Stomach smooth muscle (tissue), 2 donors: ENCODE data around the gene YJU2.

ENCODE experiments used
- H3K27ac ChIP-seq: one replicate; pipeline ENCODE4 v1.7.0; 2013; ENCODE audit warnings: mild to moderate bottlenecking, low read length, inconsistent platforms
- H3K27me3 ChIP-seq, 2 donors: one replicate each; pipeline ENCODE4 v1.7.0; 2013; ENCODE audit warnings: low read length in 2 of 2; ENCODE audit not compliant: insufficient read depth in 2 of 2, control insufficient read depth in 1 of 2
- H3K36me3 ChIP-seq, 2 donors: one replicate each; pipeline ENCODE4 v1.7.0; 2013; ENCODE audit warnings: low read length in 2 of 2; ENCODE audit not compliant: control insufficient read depth in 2 of 2, insufficient read depth in 2 of 2
- H3K4me1 ChIP-seq: one replicate; pipeline ENCODE4 v1.7.0; 2013; ENCODE audit warnings: low read length; ENCODE audit not compliant: control insufficient read depth, insufficient read depth
- H3K4me3 ChIP-seq, 2 donors: one replicate each; pipeline ENCODE4 v1.7.0; 2013; ENCODE audit warnings: low read length in 2 of 2
- H3K9ac ChIP-seq, 2 donors: one replicate each; pipeline ENCODE4 v1.7.0; 2013; ENCODE audit warnings: low read length in 2 of 2, mild to moderate bottlenecking in 1 of 2
- H3K9me3 ChIP-seq, 2 donors: one replicate each; pipeline ENCODE4 v1.7.0; 2013; ENCODE audit warnings: low read length in 2 of 2; ENCODE audit not compliant: control insufficient read depth in 2 of 2
- donor health status: healthy.
- donor health status: Pancreatic carcinoma.

Gene YJU2

DNA sequence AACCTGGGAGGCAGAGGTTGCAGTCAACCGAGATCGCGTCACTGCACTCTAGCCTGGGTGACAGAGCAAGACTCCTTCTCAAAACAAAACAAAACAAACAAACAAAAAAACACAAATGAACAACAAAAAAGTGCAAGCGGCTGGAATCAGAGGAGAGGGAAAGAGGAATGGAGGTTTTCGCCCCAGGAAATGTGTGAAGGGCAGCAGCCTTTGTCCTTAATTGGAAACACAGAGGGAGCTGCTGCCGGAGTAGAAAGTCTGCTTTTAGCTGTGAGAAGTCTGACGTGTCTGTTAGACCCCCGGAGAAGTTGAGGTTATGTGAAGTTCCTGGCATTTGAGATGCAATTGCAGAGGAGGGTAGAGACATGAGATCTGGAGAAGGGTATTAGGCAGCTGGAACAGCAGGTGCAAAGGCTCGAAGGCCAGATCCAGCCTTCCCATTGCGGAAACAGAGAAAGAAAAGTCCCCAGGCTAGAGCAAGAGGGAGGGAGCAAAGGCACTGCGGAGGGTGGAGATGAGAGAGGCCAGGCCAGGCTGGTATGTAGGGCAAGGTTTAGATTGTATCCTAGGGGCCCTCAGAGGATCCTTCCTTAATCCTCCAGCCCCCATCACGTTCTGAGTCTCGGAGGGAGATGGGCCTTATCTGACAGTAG lies 54.8 kb downstream of the YJU2 start:
- peaks cover 15% of the 10 kb centered on the region in 2 donors for H3K27me3 ChIP-seq
- no peaks in the 10 kb centered on the region for H3K36me3 ChIP-seq
- H3K4me3 ChIP-seq = no peak overlapping the region
- no peaks in the 10 kb centered on the region for H3K4me1 ChIP-seq
- no peaks in the 10 kb centered on the region for H3K9me3 ChIP-seq
- H3K9ac ChIP-seq = no peak overlapping the region
- H3K27ac ChIP-seq = no peak overlapping the region

DNA sequence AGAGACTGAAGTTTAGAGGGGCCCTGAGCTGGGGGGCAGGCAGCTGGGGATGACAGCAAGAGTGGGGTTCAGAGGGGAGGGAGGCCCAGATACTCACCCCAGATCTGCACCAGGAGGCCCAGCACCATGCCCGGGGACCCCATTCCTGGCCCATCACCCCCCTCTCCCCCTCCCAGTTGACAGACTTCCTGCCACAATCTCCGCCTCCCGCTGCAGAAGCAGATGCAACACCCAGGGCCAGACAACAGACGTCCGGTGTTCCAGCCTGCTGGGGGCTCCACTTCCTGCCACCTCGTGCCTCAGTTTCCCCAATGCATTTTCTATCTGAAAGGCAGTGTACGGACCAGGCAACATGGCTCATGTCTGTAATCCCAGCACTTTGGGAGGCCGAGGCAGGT lies 55.4 kb downstream of the YJU2 start, which contains the start of gene TMIGD2:
TMIGD2 (minus strand) TSS at position 147 of the 398 bp plus-strand sequence; CDS start at position 143, 4 bp downstream.
- Histone ChIP-seq H3K9me3 (no peaks in the 10 kb centered on the region), H3K36me3 (no peaks in the 10 kb centered on the region), H3K9ac (no peak within 1 kb of the TSS), H3K4me3 (no peak within 1 kb of the TSS), H3K27me3 (peaks cover 14 to 15% of the 10 kb centered on the region in 2 donors), H3K27ac (no peak within 1 kb of the TSS), H3K4me1 (no peaks in the 10 kb centered on the region)

DNA sequence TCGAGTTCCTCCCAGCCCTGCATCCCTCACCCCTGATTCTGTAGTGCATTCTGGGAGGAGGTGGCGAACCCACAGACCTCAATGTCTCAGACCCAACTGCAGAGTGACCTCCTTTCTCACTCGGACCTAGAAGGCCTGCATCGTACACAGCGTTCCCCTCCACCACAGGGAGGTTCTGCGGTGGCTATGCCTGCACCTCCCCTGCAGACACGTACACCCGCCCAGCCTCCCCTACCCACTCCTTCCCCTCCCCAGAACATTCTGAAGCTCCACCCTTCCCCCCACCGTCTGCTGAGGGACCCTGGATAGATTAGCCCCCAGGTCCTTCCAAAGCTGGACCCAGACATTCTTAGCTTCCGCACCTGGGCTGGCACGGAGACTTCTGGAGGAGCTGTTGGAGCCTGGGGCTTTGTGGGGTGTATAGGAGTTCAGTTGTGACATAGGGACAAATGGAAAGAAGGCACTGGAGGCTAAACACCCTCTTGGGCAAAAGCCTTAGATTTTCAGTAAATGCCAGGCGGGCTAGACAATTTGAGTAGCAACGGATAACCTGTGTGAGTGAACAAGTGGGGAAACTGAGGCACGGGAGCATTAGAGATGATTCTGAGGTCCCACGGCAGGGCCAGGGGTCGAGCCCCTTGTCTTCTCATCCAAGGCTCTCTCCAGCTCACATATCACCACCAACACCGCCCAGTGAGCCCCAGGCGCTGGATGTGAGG lies 57.1 kb downstream of the YJU2 start:
- no peak overlapping the region for H3K27ac ChIP-seq
- H3K36me3 ChIP-seq = no peaks in the 10 kb centered on the region
- peaks cover 14 to 15% of the 10 kb centered on the region in 2 donors for H3K27me3 ChIP-seq
- H3K4me3 ChIP-seq = no peak overlapping the region
- H3K4me1 ChIP-seq = no peaks in the 10 kb centered on the region
- no peaks in the 10 kb centered on the region for H3K9me3 ChIP-seq
- H3K9ac ChIP-seq = no peak overlapping the region

DNA sequence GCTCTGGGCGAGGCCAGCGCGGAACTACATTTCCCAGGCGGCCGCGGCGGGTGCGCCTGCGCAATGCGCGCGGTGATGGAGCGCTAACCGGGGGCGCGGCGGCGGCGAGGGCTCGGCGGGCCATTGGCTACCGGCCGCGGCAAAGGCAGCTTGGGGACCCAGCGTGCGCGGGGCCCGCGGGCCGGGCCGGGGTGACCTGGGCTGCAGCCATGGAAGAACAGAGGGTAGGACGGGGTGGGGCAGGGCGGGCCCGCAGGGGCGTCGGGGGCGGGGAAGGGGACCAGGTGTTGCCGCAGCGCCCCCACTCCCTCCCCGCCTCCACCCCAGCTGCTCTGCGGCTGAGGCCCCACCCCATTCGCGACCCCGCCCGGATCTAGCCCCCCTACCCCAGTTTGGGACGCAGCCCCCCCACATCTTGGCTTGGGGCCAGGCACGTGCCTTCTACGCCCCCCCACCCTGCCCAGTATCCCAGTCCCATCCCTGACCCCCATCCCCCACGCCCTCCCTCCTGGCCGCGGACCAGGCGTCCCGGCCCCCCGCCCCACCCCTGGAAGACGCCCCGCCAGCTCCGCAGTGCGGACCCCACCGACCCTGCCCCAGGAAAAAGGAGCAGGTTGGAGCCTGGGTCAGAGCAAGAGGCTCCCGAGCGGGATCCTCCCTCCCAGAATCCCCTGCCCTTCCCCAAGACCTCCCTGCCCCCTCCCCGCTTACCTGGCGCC lies 57.8 kb downstream of the YJU2 start, which contains the start of gene FSD1:
FSD1 (plus strand) TSS at position 61 of the 719 bp plus-strand sequence; CDS start at position 210, 149 bp downstream.
- Histone ChIP-seq H3K9ac (no peak within 1 kb of the TSS), H3K36me3 (no peaks in the 10 kb centered on the region), H3K4me3 (no peak within 1 kb of the TSS), H3K27ac (no peak within 1 kb of the TSS), H3K27me3 (peaks cover 14 to 15% of the 10 kb centered on the region in 2 donors), H3K4me1 (no peaks in the 10 kb centered on the region), H3K9me3 (no peaks in the 10 kb centered on the region)

DNA sequence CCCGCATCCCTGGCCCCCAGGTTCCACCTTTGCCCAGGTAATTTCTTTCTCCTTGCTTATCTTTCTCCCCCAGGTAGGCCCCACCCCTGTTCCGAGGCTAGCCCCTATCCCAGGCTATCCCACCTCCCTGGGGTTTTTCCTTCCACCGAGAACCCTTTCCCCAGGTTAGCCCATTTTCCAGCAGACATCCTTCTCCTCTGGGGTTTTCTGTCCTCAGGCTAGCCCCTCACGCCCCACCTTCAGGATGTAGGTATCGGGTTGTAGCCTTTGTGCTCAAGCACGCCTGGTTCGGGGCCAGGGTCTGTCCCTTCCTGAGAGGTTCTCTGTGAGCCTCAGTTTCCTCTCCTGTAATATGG lies 58.4 kb downstream of the YJU2 start:
- H3K27ac ChIP-seq = no peak overlapping the region
- peaks cover 14 to 15% of the 10 kb centered on the region in 2 donors for H3K27me3 ChIP-seq
- no peaks in the 10 kb centered on the region for H3K36me3 ChIP-seq
- H3K9ac ChIP-seq = no peak overlapping the region
- H3K4me3 ChIP-seq = no peak overlapping the region
- H3K4me1 ChIP-seq = no peaks in the 10 kb centered on the region
- no peaks in the 10 kb centered on the region for H3K9me3 ChIP-seq

DNA sequence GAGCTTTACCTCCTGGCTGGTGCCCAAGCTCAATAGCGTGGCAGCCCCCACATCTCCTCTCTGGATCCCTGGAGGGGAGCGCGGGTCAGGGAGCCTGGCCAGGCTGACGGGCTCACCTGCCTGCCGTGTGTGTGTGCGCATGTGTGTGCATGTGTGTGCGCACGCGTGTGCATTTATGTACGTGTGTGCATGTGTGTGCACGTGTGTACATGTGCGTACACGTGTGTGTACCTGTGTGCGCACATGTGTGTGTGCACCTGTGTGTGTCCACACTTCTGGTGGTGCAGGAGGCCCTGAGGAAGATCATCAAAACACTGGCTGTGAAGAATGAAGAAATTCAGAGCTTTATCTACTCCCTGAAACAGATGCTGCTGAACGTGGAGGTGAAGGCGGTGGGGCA lies 58.8 kb downstream of the YJU2 start:
- Histone ChIP-seq H3K9ac (no peak overlapping the region), H3K9me3 (no peaks in the 10 kb centered on the region), H3K36me3 (no peaks in the 10 kb centered on the region), H3K27ac (no peak overlapping the region), H3K4me3 (no peak overlapping the region), H3K27me3 (peaks cover 13 to 15% of the 10 kb centered on the region in 2 donors), H3K4me1 (no peaks in the 10 kb centered on the region)

DNA sequence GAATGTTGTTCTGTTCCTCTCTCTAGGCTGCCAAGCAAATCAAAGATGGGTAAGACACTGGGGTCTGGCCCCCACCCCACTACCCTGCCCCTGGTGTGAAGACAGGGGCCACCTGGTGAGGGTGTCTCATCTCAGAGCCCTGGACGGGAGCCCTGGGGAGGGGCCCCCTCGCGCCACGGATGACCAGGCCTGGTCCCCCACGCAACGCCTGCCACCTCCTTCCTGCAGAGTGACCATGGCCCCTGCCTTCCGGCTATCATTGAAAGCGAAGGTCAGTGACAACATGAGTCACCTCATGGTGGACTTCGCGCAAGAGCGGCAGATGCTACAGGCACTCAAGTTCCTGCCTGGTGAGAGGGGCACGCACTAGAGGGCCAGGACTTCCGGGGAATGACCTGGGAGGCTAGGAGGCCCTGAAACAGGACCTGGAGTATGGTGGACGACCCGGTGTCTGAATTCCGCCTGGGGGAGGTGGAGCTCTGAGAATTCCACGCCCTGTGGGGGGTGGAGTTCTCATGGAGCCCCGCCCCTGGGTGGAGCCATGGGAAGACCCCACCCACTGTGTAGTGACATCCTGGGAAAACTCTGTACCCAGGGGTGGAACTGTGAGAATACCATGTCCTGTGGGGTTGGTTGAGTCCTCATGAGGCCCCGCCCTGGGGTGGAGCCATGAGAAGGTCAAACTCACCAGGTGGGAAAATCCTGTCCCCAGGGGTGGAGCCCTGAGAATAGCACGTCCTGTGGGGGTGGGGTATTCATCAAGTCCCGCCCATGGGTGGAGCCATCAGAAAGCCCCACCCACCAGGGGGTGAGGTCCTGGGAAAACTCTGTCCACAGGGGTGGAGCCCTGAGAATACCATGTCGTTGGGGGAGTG lies 63.6 kb downstream of the YJU2 start:
- no peak overlapping the region for H3K9ac ChIP-seq
- H3K36me3 ChIP-seq = no peaks in the 10 kb centered on the region
- no peak overlapping the region for H3K4me3 ChIP-seq
- no peaks in the 10 kb centered on the region for H3K4me1 ChIP-seq
- H3K9me3 ChIP-seq = no peaks in the 10 kb centered on the region
- peaks cover under 1 to 2% of the 10 kb centered on the region in 2 donors for H3K27me3 ChIP-seq
- no peak overlapping the region for H3K27ac ChIP-seq

DNA sequence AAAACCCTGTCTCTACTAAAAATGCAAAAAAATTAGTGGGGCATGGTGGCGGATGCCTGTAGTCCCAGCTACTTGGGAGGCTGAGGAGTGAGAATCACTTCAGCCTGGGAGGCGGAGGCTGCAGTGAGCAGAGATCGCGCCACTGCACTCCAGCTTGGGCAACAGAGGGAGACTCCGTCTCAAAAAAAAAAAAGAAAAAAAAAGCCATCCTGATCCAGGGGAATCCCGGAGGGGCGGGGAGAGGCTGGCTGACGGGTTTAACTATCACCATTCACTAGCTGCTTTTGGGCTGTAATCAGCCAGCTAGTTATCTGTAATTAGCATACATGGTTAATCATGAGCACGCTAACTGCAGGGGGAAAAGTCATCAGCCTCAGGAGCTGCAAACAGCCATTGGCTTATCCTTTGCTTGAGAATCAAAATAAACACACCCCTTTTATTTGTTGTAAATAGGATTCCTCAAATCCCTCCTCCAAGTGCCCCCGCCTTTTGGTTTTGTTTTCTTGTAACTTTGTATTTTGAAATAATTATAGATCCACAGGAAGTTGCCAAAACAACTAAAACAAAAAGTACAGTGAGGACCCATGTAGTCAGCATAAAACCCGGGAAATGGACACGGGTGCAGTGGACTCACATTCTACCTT lies 67.1 kb downstream of the YJU2 start:
- Histone ChIP-seq H3K4me1 (no peaks in the 10 kb centered on the region), H3K4me3 (no peak overlapping the region), H3K27ac (no peak overlapping the region), H3K36me3 (no peaks in the 10 kb centered on the region), H3K9me3 (no peaks in the 10 kb centered on the region), H3K27me3 (no peaks in the 10 kb centered on the region), H3K9ac (no peak overlapping the region)

DNA sequence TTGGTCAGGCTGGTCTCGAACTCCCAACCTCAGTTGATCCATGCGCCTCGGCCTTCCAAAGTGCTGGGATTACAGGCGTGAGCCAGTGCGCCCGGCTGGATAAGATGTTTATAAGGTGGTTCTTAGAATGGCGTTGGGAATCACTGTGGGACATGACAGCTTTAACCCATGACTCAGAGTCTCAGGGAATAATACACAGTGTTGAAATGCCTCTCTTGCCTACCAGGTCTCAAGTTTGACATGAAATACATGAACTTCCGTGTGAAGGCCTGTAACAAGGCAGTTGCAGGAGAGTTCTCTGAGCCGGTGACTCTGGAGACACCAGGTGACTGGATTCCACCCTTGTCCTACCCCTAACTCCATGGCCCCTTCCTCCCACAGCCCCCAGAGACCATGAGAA lies 70.1 kb downstream of the YJU2 start:
- H3K4me1 ChIP-seq = no peaks in the 10 kb centered on the region
- no peaks in the 10 kb centered on the region for H3K9me3 ChIP-seq
- no peak overlapping the region for H3K4me3 ChIP-seq

DNA sequence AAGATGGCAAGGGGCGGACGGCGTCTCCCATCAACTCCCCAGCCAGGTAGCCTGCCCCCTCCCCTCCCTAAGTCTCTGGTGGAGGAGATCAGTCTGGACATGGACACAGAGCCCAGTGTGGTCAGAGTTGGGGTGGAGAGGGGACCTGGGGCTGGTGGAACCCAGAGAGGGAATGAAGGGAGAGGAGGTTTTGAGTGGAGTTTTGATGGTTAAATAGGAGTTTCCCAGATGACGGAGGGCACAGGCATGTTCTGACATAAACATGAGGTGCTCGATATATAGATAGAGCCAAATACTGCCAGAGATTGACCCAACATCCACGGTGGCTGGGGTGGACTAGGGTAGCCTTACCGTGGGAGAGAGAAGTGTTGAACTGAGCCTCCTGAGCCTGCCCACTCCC lies 71.6 kb downstream of the YJU2 start:
- Histone ChIP-seq H3K27ac (no peak overlapping the region), H3K27me3 (peaks cover 0 to 3% of the 10 kb centered on the region in 2 donors), H3K4me3 (no peak overlapping the region), H3K9me3 (no peaks in the 10 kb centered on the region), H3K9ac (no peak overlapping the region), H3K4me1 (no peaks in the 10 kb centered on the region), H3K36me3 (no peaks in the 10 kb centered on the region)

More for the DNA sequence above, 70.1 kb downstream of the YJU2 start:
- no peak overlapping the region for H3K27ac ChIP-seq
- no peak overlapping the region for H3K9ac ChIP-seq
- H3K27me3 ChIP-seq = peaks cover 0 to 3% of the 10 kb centered on the region in 2 donors
- H3K36me3 ChIP-seq = no peaks in the 10 kb centered on the region
